Spinal cord (tissue), 10 donors: ENCODE results near the gene CDH18. TPM values are rescaled to one million over a fixed set of nuclear protein-coding genes. Genes with fewer than 3 reads are reported as not detected.
A peak's percentile ranks its signal among the peaks of the same experiment; 100 is the strongest.

Experiments
- DNase-seq, 6 donors: peaks; one replicate each; pipeline versions ENCODE4 v3.0.0 to v3.0.0-alpha.2; 2013 to 2015; ENCODE audit warnings: low spot score in 6 of 6, low read depth in 4 of 6
- H3K27ac ChIP-seq: one replicate; pipeline ENCODE4 v1.5.1; 2013; ENCODE audit warnings: low read depth, low read length, control low read depth
- H3K27me3 ChIP-seq: one replicate; pipeline ENCODE4 v1.6.1; 2013; ENCODE audit warnings: low read length; ENCODE audit not compliant: control insufficient read depth, insufficient read depth
- H3K36me3 ChIP-seq: one replicate; pipeline ENCODE4 v1.6.1; 2013; ENCODE audit warnings: low read length; ENCODE audit not compliant: control insufficient read depth, insufficient read depth
- H3K4me1 ChIP-seq: one replicate; pipeline ENCODE4 v1.6.1; 2013; ENCODE audit warnings: low read length; ENCODE audit not compliant: control insufficient read depth, insufficient read depth
- H3K4me3 ChIP-seq: one replicate; pipeline ENCODE4 v1.5.1; 2013; ENCODE audit warnings: low read depth, low read length, control low read depth
- H3K9me3 ChIP-seq: one replicate; pipeline ENCODE4 v1.6.1; 2013; ENCODE audit warnings: low read length; ENCODE audit not compliant: control insufficient read depth, insufficient read depth
- WGBS: methylation state at CpG from one replicate; pipeline ENCODE4 v1.1.5; 2013; ENCODE audit warnings: missing lambda C conversion rate; ENCODE audit not compliant: insufficient coverage; 5-methylcytosine and 5-hydroxymethylcytosine counted together
- polyA plus RNA-seq, 2 donors: library from polyadenylated mRNA; unstranded; fragments of 120-200 nt; gene quantifications; one replicate each; pipeline ENCODE4 v1.2.1, GENCODE V29; 2013; ENCODE audit not compliant: insufficient read length in 2 of 2
- total RNA-seq, 2 donors: library from RNA; depleted of rRNA in 1 of 2; stranded (reverse); fragments of 120-200 nt in 1 of 2; fragments of >200 nt in 1 of 2; gene quantifications; one replicate each; pipeline versions ENCODE4 v1.2.3 to v1.2.4, GENCODE V29; 2013 to 2014
- donor health status: healthy.

Gene CDH18
- total and polyA plus RNA-seq, 4 donors = 22.1 to 90.3 (median 25.4) TPM

DNA sequence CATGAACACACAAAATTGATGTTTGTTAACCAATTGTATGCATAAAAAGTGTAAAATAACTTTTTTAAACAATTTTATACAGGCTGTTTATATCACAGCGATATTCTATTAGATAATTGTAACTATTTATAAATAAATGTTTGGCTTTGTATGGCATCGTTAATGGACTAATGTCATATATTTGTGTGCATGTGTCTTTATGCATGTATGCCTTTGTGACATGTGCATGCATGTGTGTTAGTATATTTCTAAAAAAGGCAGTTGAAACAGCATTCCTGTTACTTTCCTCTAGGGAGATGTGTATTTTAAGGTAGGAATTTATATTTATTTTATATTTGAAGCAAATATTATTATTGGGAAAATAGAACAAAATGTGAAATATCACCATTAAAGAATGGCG is 268.9 kb downstream of the CDH18 start:
- Histone ChIP-seq H3K36me3 (no peaks in the 10 kb centered on the region), H3K27ac (no peak overlapping the region), H3K9me3 (no peaks in the 10 kb centered on the region), H3K4me3 (no peak overlapping the region), H3K27me3 (no peaks in the 10 kb centered on the region), H3K4me1 (no peaks in the 10 kb centered on the region)
- DNase-seq = no peak
- WGBS = no CpG with 5 or more reads among the region's 3 CpGs

DNA sequence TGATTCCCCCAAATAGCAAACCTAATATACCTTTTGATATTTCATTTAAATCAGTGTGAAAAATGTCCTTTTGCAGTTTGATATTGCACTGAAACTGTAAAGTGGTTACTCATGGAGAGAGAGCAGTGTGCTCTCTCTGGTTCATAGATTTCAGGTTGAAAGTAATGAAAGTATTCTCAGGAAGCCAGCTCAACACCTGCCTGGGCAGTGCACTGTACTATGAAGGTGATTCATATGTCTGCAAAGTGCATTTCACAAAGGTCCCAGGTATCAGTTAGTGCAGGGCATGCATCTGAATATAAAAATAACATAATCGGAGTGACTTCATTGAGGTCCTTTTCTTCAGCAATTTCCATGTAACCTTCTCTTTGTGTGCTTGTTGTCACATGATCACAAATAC is 274.3 kb downstream of the CDH18 start:
- no CpG with 5 or more reads among the region's 1 CpG for WGBS
- H3K36me3 ChIP-seq = no peaks in the 10 kb centered on the region
- H3K9me3 ChIP-seq = no peaks in the 10 kb centered on the region

DNA sequence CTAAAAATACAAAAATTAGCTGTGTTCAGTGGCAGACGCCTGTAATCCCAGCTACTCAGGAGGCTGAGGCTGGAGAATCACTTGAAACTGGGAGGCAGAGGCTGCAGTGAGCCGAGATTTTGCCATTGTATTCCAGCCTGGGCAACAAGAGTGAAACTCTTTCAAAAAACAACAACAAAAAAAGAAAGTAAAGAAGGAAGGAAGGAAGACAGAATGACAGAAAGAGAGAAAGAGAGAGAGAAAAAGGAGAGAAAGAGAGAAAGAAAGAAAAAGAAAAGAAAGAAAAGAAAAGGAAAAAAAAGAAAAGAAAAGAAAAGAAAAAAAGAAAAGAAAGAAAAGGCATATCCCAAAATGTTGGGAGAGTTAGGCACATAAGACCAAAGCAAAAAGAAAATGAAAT is 278.6 kb downstream of the CDH18 start:
- Histone ChIP-seq H3K4me3 (no peak overlapping the region), H3K27me3 (no peaks in the 10 kb centered on the region), H3K9me3 (no peaks in the 10 kb centered on the region), H3K27ac (no peak overlapping the region), H3K36me3 (no peaks in the 10 kb centered on the region), H3K4me1 (no peaks in the 10 kb centered on the region)
- no peak for DNase-seq
- WGBS = no CpG with 5 or more reads among the region's 2 CpGs

More for the DNA sequence above, 274.3 kb downstream of the CDH18 start:
- H3K4me3 ChIP-seq = no peak overlapping the region
- DNase-seq = no peak
- no peak overlapping the region for H3K27ac ChIP-seq
- no peaks in the 10 kb centered on the region for H3K27me3 ChIP-seq
- no peaks in the 10 kb centered on the region for H3K4me1 ChIP-seq

DNA sequence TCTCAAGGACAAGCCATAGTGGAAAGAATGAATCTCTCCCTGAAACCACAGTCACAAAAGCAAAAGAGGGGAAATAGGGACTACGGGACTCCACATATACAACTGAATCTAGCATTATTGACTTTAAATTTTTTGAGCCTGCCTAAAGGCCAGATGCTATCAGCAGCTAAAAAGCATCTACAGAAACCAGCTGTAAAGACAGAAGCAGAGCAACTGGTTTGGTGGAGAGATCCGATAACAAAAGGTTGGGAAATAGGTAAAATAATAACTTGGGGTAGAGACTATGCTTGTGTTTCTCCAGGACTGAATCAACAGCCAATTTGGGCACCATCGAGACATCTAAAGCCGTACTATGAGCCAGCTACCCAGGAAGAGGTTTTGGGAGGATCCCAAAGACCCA is 281.2 kb downstream of the CDH18 start:
- 98% methylated on average over 4 of the region's 4 CpGs for WGBS
- H3K9me3 ChIP-seq = no peaks in the 10 kb centered on the region
- no peaks in the 10 kb centered on the region for H3K27me3 ChIP-seq
- H3K4me3 ChIP-seq = no peak overlapping the region
- H3K36me3 ChIP-seq = no peaks in the 10 kb centered on the region
- no peak overlapping the region for H3K27ac ChIP-seq
- H3K4me1 ChIP-seq = no peaks in the 10 kb centered on the region
- no peak for DNase-seq

DNA sequence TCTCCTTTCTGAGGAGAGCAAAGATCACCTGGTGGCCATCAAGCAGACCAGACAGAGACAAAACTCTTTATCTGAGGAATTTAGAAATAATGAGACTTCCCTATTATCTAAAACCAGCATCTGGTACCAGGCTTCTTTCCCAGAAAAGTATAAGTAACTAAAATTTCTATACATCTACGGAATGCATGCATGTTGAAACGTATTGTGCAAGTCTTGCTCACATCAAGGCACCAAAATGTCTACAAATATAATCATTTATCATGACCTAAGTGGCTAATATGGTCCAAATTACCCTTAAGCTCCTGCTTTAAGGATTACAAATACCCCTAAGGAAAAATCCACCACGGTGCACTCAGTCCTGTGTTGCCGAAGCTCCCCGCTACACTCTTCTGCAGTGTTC is 286.3 kb downstream of the CDH18 start:
- DNase-seq = no peak
- no peaks in the 10 kb centered on the region for H3K4me1 ChIP-seq

GRCh38 chr5:19694949-19695611 is 292.9 kb downstream of the CDH18 start:
- Histone ChIP-seq H3K27ac (no peak overlapping the region), H3K36me3 (no peaks in the 10 kb centered on the region), H3K4me3 (no peak overlapping the region), H3K27me3 (no peaks in the 10 kb centered on the region), H3K4me1 (no peaks in the 10 kb centered on the region), H3K9me3 (no peaks in the 10 kb centered on the region)
- WGBS = 72% methylated on average over 2 of the region's 4 CpGs
- no peak for DNase-seq

More for the DNA sequence above, 286.3 kb downstream of the CDH18 start:
- H3K4me3 ChIP-seq = no peak overlapping the region
- 95% methylated on average over 4 of the region's 5 CpGs for WGBS
- no peak overlapping the region for H3K27ac ChIP-seq
- no peaks in the 10 kb centered on the region for H3K27me3 ChIP-seq
- H3K9me3 ChIP-seq = no peaks in the 10 kb centered on the region
- no peaks in the 10 kb centered on the region for H3K36me3 ChIP-seq

DNA sequence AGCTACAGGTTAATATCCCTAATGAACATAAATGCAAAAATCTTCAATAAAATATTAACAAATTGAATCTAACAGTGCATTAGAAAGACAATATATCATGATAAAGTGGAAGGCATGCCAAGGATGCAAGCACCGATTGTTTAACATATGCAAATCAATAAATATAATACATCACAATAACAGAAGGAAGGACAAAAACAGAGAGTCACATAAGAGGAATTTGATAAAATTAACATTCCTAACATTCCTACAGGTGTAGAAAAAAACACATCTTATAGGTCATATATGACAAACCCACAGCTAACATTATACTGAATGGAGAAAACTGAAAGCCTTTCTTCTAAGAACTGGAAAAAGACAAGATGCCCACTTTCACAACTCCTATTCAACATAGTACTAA is 297.0 kb downstream of the CDH18 start:
- Histone ChIP-seq H3K9me3 (no peaks in the 10 kb centered on the region), H3K27ac (no peak overlapping the region), H3K27me3 (no peaks in the 10 kb centered on the region), H3K4me1 (no peaks in the 10 kb centered on the region), H3K4me3 (no peak overlapping the region), H3K36me3 (no peaks in the 10 kb centered on the region)
- DNase-seq = no peak
- no CpG with 5 or more reads among the region's 1 CpG for WGBS

DNA sequence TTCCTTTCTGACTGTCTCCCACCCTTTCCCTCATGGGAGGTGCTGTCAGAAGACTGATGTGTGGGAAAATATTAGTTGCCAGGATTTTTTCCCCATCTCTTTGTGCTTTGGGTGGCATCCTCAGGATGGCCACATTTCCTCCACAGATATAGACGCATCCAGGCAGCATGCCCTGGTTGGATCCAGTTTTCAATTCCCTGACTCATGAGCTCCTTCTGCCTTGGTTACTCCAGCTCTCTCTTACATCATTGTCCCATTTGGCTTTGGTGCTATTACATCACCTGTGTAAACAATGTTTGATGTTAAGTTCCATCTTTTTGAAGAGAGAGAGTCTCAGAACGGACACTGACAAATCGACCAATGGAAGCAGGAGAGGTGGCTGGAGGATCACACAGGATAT is 302.5 kb downstream of the CDH18 start:
- no peak for DNase-seq
- Histone ChIP-seq H3K27ac (no peak overlapping the region), H3K27me3 (no peaks in the 10 kb centered on the region), H3K9me3 (no peaks in the 10 kb centered on the region), H3K36me3 (no peaks in the 10 kb centered on the region), H3K4me1 (no peaks in the 10 kb centered on the region), H3K4me3 (no peak overlapping the region)
- 100% methylated on average over 1 of the region's 3 CpGs for WGBS

GRCh38 chr5:19676895-19677294 is 311.1 kb downstream of the CDH18 start:
- H3K27ac ChIP-seq = no peak overlapping the region
- no peaks in the 10 kb centered on the region for H3K27me3 ChIP-seq
- H3K36me3 ChIP-seq = no peaks in the 10 kb centered on the region
- no peaks in the 10 kb centered on the region for H3K4me1 ChIP-seq
- peak in 1 of 6 donors; percentile 3 for DNase-seq
- no CpG with 5 or more reads among the region's 3 CpGs for WGBS
- H3K4me3 ChIP-seq = no peak overlapping the region
- H3K9me3 ChIP-seq = no peaks in the 10 kb centered on the region

- no peaks in the 10 kb centered on the region for H3K4me1 ChIP-seq
- no peak overlapping the region for H3K4me3 ChIP-seq
- WGBS = no CpG with 5 or more reads among the region's 1 CpG
These were observed 327.3 kb downstream of the CDH18 start for GRCh38 chr5:19660679-19661078.

More at GRCh38 chr5:19660679-19661078, 327.3 kb downstream of the CDH18 start:
- Histone ChIP-seq H3K27ac (no peak overlapping the region), H3K36me3 (no peaks in the 10 kb centered on the region), H3K9me3 (no peaks in the 10 kb centered on the region), H3K27me3 (no peaks in the 10 kb centered on the region)
- DNase-seq = no peak
